CD4-positive, alpha-beta T cell treated with Interleukin-15 for 4 hours (primary cell): ENCODE measurements around the gene PORCN.

ENCODE experiments used
- DNase-seq: peaks from one replicate; pipeline ENCODE4 v3.0.0-alpha.2; 2020; ENCODE audit warnings: low spot score

Gene PORCN

DNA sequence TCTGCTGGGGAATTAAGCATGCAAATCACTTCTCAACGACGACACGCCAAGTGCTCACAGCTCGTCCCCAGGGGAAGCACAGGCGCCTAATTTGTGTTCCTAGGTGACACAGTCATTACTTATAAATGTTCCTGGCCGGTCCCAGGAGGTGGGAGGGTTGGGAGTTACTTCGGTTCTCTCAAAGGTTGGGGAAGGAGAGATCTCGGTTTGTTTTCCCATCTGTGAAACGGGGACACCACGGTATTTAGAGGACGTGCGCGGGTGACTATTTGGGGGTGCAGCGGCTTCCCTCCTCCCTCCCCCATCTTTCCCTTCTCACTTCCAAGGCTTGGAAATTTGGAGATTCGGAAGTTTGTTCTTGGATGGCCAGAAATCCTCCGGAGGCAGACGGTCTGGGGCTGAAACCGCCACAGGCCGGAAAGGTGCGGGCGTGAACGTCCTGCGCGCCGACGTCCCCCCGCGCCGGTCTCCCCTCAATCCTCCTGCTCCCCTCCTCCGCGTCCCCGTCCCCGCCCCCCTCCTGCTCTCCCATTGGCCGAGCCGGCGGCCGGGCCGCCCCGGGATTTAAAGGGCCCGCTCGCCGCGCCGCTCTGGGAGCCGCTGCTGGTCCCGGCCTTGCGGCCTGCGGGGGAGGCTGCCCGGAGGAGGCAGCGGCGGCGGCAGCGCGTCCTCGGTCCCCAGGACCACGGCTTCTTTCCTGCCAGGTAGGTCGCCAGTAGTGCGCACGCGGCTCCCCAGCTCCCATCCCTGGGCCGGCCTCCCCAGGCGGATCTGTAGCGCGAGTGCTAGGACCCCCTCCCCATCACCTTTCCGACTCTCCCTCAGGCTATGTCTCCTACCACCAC is at the start of gene PORCN:
TSS of gene PORCN (plus strand) at position 593 of the 845 bp plus-strand sequence. CDS start 829 bp downstream, outside the sequence.
- DNase-seq: peak; percentile 79

- DNase-seq: no peak
Measured at GRCh38 chrX:48459483-48459882, 49.3 kb upstream of the PORCN start.

DNA sequence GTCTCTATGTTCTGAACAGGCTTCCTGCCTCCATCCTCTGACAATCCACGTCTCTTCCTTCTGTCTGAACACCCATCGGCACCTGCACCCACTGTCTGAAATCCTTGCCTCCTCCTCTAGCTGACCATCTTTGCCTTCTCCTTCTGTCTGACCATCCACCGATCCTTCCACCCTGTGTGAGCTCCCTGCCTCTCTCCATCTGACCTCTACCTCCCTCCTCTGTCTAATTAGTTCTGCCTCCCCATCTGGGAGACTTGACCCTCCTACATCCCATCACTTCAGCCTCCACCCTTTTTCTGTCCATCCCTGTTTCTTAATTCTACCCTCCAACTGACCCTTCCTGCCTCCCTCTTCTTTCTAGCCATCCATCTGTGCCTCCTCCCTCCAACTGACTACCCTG is 48.8 kb upstream of the PORCN start:
- DNase-seq: no peak

DNA sequence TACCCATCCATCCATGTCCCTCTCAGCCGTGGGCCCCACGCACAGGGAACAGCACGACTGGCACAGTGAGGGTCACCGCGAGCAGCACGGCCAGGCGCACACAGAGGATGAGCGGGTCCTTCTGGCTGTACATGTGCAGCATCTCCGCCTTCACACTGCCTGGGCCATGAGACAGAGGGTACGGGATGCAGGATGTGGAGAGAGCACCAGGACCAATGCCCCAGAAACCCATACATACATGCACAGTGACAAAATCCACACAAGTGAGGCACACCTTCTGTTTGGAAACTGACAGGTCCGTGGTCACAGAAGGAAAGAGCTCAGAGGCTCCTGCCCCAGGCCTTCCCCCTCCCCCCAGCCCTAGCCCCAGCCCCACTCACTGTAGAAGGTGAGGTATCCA is 48.2 kb upstream of the PORCN start:
- no peak for DNase-seq

DNA sequence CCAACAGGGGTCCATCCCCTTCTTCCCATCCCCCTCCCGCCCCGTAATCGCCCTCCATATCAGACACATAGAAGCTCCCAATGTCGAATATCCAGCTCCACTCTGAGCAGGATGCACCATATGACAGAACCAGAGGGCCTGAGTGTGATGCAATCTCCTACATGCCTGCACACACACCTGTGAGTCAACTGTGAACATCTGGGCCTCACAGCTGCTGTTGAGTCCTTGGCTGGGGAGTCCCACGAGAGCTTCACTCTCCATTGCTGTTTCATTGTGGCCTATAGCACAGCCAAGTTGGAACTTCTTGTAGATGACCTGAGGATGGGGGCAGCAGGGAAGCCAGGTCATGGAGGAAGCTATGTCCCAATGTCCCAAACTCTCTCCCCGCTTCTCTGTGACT is 47.0 kb upstream of the PORCN start:
- DNase-seq: no peak

GRCh38 chrX:48465336-48465933 is 43.4 kb upstream of the PORCN start:
- no peak for DNase-seq

- DNase-seq: no peak
Measured at GRCh38 chrX:48466696-48467095, 42.1 kb upstream of the PORCN start.

- DNase-seq: no peak
Measured at GRCh38 chrX:48467281-48467761, 41.5 kb upstream of the PORCN start.

- peak; percentile 18 for DNase-seq
Measured at GRCh38 chrX:48468247-48468671, 40.5 kb upstream of the PORCN start.

GRCh38 chrX:48468693-48469691 is 39.8 kb upstream of the PORCN start:
- DNase-seq: peak; percentile 53

- no peak for DNase-seq
Measured at GRCh38 chrX:48470110-48470832, 38.5 kb upstream of the PORCN start, which contains the start of gene SLC38A5. SLC38A5 (minus strand) TSS chrX:48470260; CDS start chrX:48467924, 2,336 bp downstream.

- DNase-seq: no peak
Measured at GRCh38 chrX:48470833-48471118, 38.0 kb upstream of the PORCN start.

DNA sequence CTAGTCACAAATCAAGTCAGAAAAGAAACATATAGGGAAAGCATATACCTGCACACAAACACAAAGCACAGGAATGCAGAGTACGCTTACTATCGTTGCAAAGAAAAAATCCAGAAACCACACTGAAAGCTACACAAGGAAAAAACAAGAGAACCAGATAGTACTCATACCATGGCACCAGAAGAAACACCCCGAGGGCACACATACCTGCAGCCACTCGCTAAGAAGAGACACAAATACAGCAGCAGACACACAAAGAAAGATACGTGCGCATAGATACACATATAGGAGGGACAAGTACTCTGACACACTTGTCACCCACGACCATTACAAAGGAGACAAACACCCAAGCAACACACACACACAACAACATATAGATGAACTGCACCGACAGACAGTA is 37.3 kb upstream of the PORCN start:
- no peak for DNase-seq

- no peak for DNase-seq
Measured at GRCh38 chrX:48472225-48472624, 36.6 kb upstream of the PORCN start.

DNA sequence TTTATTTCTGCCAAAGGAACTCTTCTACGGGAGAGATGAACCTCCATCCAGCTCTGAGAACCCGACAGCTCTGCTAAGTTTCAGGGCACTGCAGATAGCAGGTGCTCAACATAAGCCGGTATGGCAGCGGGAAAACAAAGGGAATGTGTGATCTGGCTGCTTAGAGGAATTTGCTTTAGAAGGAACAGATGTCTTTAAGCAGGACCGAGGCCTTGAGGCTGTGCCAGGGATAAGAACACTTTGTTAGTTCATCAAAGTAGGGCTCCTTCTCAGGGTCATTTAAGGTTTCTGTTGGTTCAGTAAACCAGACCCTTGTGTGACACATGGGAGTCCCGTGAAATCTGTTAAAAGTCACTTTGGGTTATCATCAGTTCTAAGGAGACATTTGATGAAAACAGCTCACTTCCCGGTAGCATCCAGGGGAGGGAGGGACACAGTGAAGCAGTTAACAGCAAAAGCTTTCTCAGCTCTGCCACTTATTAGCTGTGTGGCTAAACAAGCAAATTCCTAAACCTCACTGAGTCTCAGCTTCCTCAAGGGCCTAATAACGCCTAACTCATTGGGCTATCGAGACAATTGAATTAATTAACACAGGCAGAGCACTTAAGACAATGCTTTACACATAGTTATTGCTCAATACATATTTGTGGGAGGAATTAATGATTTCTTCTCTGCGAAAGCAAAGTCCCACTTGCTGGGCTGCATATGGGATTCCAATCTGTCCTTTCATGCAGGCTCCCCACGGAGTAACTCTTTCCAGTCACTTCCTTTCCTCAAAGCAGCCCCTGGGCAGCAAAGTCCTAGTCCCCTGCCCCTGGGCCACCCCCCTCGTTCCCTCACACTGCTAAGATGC is 35.7 kb upstream of the PORCN start:
- no peak for DNase-seq

- DNase-seq: no peak
Measured at GRCh38 chrX:48473704-48473990, 35.1 kb upstream of the PORCN start.

GRCh38 chrX:48474127-48474526 is 34.7 kb upstream of the PORCN start:
- no peak for DNase-seq

DNA sequence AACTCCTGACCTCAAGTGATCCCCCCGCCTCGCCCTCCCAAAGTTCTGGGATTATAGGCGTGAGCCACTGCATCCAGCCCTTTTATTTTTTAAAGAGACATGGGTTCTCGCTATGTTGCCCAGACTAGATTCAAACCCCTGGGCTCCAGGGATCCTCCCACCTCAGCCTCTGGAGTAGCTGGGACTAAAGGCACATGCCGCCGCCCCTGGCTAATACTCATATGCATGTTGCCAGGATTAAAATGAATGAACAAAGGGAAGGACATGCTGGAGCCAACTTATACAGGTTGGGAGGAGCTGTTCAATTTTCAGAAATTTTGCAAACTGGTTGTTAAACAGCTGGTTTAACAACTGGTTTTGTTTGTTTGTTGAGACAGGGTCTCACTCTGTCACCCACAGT is 34.2 kb upstream of the PORCN start:
- no peak for DNase-seq

DNA sequence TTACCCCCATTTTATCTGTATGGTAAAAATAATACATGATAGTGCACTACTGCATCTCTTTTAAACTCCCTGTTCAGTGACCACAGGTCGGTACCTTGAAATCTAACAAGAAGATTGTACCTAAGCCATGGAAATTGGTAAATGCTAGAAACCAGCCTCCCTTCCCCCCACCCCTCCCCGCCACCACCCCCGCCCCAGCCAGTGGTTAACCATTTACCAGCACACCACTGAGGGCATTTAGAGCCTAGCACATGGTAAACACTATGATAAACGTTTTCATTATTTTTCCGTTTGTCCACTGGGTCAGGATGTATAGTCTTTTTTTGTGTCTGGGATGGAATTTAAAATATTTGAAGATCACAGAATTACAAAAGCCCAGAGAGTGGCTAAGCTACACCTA is 33.5 kb upstream of the PORCN start:
- DNase-seq: no peak

GRCh38 chrX:48475774-48476577 is 32.8 kb upstream of the PORCN start, which contains the start of gene FTSJ1:
FTSJ1 (plus strand) TSS chrX:48476199; CDS start chrX:48478048, 1,849 bp downstream.
- peak; percentile 92 for DNase-seq
